ENCODE measurements around the gene ZKSCAN1.
"Not testable (repeated sequence)": the region's sequence is repeated elsewhere in the genome, so short reads cannot be mapped to it uniquely, and the experiment has no call there.

Gene ZKSCAN1

DNA sequence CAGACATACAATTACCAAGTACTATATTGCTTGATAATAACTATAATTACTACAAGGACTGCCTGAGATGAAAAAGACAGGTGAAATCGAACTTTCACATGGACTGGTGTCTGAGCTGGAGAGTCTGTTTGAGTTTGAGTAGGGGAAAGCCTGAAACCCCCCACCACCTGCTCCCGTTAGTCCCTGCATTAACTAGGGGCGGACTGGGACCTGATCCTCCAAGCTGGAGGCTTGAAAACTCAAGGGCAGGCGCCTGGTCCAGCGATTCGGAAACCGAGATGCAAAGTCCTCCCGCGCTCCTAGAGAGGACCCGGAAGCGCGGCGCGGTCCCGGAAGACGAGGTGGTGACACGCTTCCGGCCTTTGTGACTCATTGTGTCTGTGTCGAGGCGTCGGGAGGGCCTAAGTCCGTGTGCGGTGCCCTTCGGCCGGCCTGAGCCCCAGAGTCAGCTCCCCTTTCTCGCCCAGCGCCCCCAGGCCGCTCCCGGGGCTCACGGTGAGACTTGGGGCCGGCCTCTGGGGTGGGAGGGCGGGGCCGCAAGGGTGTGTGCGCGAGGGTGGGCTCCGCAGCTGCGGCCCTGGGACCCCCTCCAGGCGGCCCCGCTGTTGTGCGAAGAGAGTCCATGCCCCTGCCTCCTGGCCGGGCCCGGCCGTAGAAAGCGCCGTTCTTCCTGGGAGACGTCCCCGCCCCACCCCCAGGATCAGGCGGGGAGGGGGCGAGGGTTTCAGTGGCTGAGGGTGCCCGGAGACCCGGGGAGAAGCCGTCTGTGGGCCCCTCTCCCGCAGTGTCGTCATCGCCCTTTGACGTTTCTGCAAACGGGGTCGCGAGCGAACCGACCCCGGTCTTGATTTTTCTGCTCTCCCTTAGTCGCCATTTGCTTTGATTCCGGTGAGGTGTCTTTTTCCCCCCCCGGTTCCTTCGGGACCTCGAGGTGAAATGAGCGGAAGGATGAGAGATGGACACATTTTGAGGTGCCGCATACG is at the start of gene ZKSCAN1:
Gene ZKSCAN1 (plus strand): TSS at position 365 of the 983 bp plus-strand sequence. CDS start 7,911 bp downstream, outside the sequence.
- peak; percentile 94 for DNase-seq

DNA sequence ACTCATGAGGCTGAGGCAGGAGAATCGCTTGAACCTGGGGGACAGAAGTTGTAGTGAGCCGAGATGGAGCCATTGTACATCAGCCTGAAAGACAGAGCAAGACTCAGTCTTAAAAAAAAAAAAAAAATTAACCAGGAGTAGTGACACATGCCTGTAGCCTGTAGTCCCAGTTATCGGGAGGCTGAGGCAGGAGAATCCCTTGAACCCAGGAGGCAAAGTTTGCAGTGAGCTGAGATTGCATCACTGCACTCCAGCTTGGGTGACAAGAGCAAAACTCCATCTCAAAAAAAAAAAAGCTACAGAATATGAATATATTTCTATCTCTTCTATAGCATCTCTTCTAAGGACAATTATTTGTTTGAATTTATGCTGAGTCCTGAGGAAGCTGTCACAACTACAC is 46.1 kb upstream of the ZKSCAN1 start:
- no peak for DNase-seq

GRCh38 chr7:99969813-99970212 is 45.6 kb upstream of the ZKSCAN1 start:
- DNase-seq: not testable (repeated sequence)

GRCh38 chr7:99971242-99971641 is 44.2 kb upstream of the ZKSCAN1 start:
- DNase-seq: no peak

DNA sequence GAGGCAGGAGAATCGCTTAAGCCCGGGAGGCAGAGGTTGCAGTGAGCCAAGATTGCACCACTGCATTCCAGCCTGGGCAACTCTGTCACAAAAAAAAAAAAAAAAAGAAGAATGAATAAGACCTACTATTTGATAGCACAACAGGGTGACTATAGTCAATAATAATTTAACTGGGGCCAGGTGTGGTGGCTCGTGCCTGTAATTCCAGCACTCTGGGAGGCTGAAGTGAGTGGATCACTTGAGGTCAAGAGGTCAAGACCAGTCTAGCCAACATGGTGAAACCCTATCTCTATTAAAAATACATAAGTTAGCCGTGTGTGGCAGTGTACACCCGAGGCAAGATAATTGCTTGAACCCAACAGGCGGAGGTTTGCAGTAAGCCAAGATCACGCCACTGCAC is 41.6 kb upstream of the ZKSCAN1 start:
- not testable (repeated sequence) for DNase-seq

DNA sequence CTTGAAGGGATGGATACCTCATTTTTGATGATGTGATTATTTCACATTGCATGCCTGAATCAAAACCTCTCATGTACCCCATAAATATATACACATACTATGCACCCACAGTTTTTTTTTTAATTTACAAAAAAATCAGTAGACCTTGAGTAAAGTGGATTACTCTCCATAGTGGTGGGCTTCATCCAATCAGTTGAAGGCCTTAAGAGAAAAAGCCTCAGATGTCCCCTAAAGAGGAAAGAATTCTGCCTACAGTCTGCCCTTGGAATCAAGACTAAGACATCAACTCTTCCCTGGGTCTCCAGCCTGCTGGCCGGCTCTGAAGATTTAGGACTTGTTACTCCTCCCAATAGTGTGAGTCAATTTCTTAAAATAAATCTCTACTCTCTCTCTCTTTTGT is 40.7 kb upstream of the ZKSCAN1 start:
- no peak for DNase-seq

GRCh38 chr7:99975782-99976521 is 39.4 kb upstream of the ZKSCAN1 start, which contains the start of gene AZGP1:
Gene AZGP1 (minus strand): TSS chr7:99976031. CDS start chr7:99976020, 11 bp downstream.
- no peak for DNase-seq

DNA sequence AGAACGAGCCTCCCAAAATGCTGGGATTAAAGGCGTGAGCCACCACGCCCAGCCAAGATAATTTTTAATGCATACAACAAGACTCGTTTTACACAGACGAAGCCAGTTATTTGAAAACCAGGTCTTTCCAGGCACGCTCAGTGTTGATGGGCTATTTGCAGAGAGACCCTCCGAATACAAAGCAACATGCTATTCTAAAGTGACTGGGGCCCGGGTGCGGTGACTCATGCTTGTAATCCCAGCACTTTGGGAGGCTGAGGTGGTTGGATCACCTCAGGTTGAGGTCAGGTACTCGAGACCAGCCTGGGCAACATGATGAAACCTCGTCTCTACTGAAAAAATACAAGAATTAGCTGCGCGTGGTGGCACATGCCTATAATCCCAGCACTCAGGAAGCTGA is 38.8 kb upstream of the ZKSCAN1 start:
- DNase-seq: no peak

GRCh38 chr7:99979814-99980225 is 35.6 kb upstream of the ZKSCAN1 start:
- not testable (repeated sequence) for DNase-seq

GRCh38 chr7:99980448-99980872 is 34.9 kb upstream of the ZKSCAN1 start:
- DNase-seq: not testable (repeated sequence)

DNA sequence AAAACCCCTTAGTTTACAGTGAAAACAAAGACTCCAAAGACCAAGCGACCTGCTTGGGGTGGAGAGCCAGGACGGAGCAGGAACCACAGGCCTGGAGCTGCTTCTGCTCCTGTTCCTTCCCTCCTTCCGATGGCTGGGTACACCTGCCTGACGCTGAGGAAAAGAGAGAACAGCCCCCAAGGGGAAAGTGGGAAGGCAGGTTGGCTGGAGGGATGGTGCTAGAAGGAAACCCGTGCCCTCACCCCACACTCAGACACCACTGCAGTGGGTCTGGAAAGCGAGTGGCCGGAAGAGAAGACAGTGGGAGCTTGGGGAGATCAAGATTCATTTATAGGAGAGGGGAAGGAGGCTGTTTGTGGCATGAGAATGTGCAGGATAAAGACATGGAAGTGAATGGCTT is 34.3 kb upstream of the ZKSCAN1 start:
- not testable (repeated sequence) for DNase-seq

DNA sequence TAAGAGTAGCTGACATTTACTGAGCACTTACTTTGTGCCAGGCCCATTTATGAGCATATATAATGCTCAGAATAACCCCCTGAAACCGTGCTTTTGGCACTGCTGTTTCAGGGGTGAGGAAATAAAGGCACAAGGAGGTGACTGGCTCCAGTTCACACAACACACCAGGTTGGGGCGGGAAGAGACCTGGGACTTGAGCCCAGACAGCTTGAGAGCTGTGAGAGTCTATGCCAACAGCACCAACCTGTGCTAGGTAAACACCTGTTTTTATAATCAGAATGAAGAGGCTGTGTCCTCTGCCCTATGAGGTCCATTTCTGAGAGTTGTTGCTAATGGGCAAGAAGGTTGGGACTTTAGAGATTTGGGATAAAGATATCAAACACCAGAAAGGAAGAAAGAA is 30.8 kb upstream of the ZKSCAN1 start:
- no peak for DNase-seq

DNA sequence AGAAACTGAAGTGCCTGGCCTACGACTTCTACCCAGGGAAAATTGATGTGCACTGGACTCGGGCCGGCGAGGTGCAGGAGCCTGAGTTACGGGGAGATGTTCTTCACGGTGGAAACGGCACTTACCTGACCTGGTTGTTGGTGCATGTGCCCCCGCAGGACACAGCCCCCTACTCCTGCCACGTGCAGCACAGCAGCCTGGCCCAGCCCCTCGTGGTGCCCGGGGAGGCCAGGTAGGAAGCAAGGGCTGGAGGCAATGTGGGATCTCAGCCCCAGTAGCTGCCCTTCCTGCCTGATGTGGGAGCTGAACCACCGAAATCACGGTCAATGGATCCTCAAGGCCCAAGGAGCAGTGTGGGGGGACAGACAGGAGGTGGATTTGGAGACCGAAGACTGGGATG is 28.1 kb upstream of the ZKSCAN1 start:
- DNase-seq: not testable (repeated sequence)

- no peak for DNase-seq
Observed at GRCh38 chr7:99987846-99988245, 27.6 kb upstream of the ZKSCAN1 start.

DNA sequence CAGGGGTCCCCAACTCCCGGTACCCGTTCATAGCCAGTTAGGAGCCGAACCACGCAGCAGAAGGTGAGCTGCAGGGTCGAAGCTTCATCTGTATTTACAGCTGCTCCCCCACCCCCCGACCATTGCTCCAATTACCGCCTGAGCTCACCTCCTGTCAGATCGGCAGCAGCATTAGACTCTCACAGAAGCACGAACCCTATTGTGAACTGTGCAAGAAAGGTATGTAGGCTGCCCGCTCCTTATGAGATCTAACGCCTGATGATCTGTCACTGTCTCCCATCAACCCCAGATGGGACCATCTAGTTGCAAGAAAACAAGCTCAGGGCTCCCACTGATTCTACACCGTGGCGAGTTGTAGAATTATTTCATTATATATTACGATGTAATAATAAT is 24.9 kb upstream of the ZKSCAN1 start:
- DNase-seq: no peak

DNA sequence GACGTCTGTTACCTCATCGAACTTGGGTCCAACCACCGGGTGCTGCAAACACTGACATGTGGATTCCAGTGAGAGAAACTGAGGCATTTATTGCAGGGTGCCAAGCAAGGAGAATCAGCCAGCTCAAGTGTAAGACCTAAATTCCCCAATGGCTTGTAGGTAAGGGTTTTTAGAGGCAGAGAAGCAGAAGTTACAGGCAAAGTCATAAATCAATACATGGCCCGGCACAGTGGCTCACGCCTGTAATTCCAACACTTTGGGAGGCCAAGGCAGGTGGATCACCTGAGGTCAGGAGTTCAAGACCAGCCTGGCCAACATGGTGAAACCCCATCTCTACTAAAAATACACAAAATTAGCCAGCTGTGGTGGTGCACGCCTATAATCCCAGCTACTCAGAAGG is 23.9 kb upstream of the ZKSCAN1 start:
- not testable (repeated sequence) for DNase-seq

DNA sequence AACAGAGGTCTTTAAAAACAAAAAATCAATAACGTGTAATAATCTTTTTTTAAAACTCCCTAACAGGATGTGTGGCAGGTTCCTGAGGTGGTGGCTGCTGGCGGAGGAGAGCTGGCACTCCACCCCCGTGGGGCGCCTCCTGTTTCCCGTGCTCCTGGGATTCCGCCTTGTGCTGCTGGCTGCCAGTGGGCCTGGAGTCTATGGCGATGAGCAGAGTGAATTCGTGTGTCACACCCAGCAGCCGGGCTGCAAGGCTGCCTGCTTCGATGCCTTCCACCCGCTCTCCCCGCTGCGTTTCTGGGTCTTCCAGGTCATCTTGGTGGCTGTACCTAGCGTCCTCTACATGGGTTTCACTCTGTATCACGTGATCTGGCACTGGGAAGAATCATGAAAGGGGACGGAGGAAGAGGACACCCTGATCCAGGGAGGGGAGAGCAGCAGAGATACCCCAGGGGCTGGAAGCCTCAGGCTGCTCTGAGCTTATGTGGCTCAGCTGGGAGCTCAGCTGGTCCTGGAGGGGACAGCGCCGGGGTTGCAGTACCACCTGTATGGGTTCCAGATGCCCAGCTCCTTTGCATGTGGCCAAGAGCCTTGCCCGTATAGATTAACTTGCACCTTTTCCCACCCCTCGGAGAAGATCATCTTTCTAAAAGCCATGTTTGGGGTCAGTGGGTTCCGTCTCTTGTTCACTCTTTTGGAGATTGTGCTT is 22.9 kb upstream of the ZKSCAN1 start:
- DNase-seq: no peak

DNA sequence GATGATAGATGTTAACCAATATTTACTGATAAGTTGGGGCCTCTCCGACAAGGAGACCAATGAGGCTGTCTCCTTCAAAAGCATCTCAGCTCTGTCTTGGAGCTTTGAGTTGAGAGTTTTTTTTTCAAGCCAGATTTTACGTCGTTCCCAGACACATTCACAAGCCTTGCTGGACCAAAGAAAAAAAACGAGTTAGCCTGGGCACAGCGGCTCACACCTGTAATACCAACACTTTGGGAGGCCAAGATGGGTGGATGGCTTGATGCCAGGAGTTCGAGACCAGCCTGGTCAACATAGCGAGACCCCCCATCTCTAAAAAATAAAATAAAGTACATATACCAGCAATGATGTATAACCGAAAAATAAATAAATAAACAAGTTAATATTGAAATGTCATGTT is 20.6 kb upstream of the ZKSCAN1 start:
- no peak for DNase-seq

DNA sequence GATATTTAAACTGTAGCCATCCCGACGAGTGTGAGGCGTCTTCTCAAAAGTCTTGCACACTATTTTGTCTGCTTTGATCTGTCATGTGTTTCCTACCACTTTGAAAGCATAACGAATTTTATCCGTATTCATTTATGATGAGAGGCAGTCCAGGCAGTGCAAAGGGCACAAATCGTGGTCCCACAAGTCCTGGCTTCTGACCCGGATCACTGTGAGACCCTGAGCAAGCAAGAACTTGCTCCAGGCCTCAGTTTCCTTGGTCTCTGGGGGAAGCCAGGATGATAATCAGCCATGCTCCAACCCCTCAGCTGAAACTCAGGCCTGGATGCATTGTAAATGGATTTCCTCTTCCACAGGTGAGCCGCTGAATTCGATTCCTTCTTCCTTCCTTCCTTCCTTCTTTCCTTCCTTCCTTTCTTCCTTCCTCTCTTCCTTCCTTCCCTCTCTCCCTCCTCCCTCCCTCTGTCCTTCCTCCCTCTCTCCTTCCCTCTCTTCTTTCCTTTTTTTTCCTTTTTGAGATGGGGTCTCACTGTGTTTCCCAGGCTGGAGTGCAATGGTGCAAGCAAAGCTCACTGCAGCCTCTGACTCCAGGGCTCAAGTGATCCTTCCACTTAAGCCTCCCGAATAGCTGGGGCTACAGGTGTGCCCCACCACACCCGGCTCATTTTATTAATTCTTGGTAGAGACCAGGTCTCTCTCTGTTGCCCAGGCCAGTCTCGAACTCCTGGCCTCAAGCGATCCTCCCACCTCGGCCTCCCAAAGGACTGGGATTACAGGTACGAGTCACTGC is 18.4 kb upstream of the ZKSCAN1 start:
- DNase-seq: no peak

- DNase-seq: peak; percentile 68
Observed at GRCh38 chr7:99997545-99998137, 17.8 kb upstream of the ZKSCAN1 start.

DNA sequence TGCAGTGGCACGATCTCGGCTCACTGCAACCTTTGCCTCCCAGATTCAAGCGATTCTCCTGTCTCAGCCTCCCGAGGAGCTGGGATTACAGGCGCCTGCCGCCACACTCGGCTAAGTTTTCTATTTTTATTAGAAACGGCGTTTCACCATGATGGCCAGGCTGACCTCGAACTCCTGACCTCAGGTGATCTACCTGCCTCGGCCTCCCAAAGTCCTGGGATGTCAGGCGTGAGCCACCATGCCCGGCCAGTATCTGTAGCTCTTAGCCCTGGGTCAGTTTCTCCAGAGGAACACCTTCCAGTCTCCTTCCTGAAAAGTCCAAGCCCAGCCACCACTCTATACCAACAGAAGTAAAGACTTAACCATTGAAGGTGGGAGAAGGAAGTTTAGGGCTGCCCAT is 15.2 kb upstream of the ZKSCAN1 start:
- no peak for DNase-seq

Data from femur (tissue), 1 donor.